Hindlimb muscle (tissue), 1 donor: Measurements from ENCODE around the gene EYA4. TPM values are rescaled to one million over a fixed set of nuclear protein-coding genes. Genes with fewer than 3 reads are reported as not detected.

Experiments
- DNase-seq: peaks from one replicate; pipeline ENCODE4 v3.0.0-alpha.2; 2013
- polyA plus RNA-seq: library from polyadenylated mRNA; unstranded; fragments of 120-200 nt; gene quantifications from one replicate; pipeline ENCODE4 v1.2.1, GENCODE V29; 2013; ENCODE audit not compliant: insufficient read length

EYA4 gene
- polyA plus RNA-seq, 1 donor, result 27.1 TPM

GRCh38 chr6:133460101-133460500 is 218.9 kb downstream of the EYA4 start:
- peak; percentile 21 for DNase-seq

GRCh38 chr6:133463790-133464189 is 222.6 kb downstream of the EYA4 start:
- DNase-seq, result no peak

- DNase-seq, result no peak
Measured at GRCh38 chr6:133466680-133467079, 225.5 kb downstream of the EYA4 start.

GRCh38 chr6:133467231-133467981 is 226.2 kb downstream of the EYA4 start:
- DNase-seq, result no peak

GRCh38 chr6:133467982-133468380 is 226.8 kb downstream of the EYA4 start:
- DNase-seq, result no peak

- no peak for DNase-seq
Measured at GRCh38 chr6:133468591-133468990, 227.4 kb downstream of the EYA4 start.

- no peak for DNase-seq
Measured at GRCh38 chr6:133474516-133474915, 233.4 kb downstream of the EYA4 start.

- no peak for DNase-seq
Measured at GRCh38 chr6:133478673-133479072, 237.5 kb downstream of the EYA4 start.

GRCh38 chr6:133487174-133487573 is 246.0 kb downstream of the EYA4 start:
- no peak for DNase-seq

- no peak for DNase-seq
Measured at GRCh38 chr6:133495205-133495903, 254.2 kb downstream of the EYA4 start.

- no peak for DNase-seq
Measured at GRCh38 chr6:133499662-133500061, 258.5 kb downstream of the EYA4 start.

- DNase-seq, result no peak
Measured at GRCh38 chr6:133501675-133502270, 260.6 kb downstream of the EYA4 start.

GRCh38 chr6:133502441-133503335 is 261.5 kb downstream of the EYA4 start:
- DNase-seq, result peak; percentile 15

- no peak for DNase-seq
Measured at GRCh38 chr6:133503336-133503729, 262.2 kb downstream of the EYA4 start.

- no peak for DNase-seq
Measured at GRCh38 chr6:133504158-133504557, 263.0 kb downstream of the EYA4 start.

GRCh38 chr6:133504761-133505160 is 263.6 kb downstream of the EYA4 start:
- DNase-seq, result no peak

GRCh38 chr6:133505681-133506080 is 264.5 kb downstream of the EYA4 start:
- DNase-seq, result no peak

GRCh38 chr6:133512410-133513016 is 271.4 kb downstream of the EYA4 start:
- DNase-seq, result peak; percentile 58

GRCh38 chr6:133523816-133524215 is 282.7 kb downstream of the EYA4 start:
- no peak for DNase-seq

GRCh38 chr6:133526436-133526835 is 285.3 kb downstream of the EYA4 start:
- no peak for DNase-seq

GRCh38 chr6:133528566-133528965 is 287.4 kb downstream of the EYA4 start:
- no peak for DNase-seq

GRCh38 chr6:133532908-133533307 is 291.8 kb downstream of the EYA4 start:
- no peak for DNase-seq
